Gastrocnemius medialis (tissue), 4 donors: ENCODE measurements around the gene OSTC. TPM values are rescaled to one million over a fixed set of nuclear protein-coding genes. Genes with fewer than 3 reads are reported as not detected.

ENCODE experiments used
- ATAC-seq, 2 donors: fragments of 150-250 bp; one replicate each; pipeline ENCODE4 v1.9.1; 2016
- DNase-seq, 2 donors: peaks; one replicate each; pipeline ENCODE4 v3.0.0-alpha.2; 2019
- H3K27ac ChIP-seq, 4 donors: fragments of 200-600 bp; sonication (generic); 1 replicate in 1 of 4; 2 replicates in 3 of 4; pipeline ENCODE4 v1.5.1; 2016 to 2018; ENCODE audit warnings: mild to moderate bottlenecking in 2 of 4, moderate library complexity in 1 of 4
- H3K27me3 ChIP-seq, 3 donors: fragments of 200-600 bp; sonication (generic) in 2 of 3; 1 replicate in 1 of 3; 2 replicates in 2 of 3; pipeline versions ENCODE4 v1.5.1 to v1.6.0; 2016 to 2019; ENCODE audit warnings: mild to moderate bottlenecking in 1 of 3, moderate library complexity in 1 of 3
- H3K36me3 ChIP-seq, 2 donors: fragments of 200-600 bp; sonication (generic) in 1 of 2; one replicate each; pipeline ENCODE4 v1.5.1; 2017 to 2018
- H3K4me1 ChIP-seq, 2 donors: fragments of 200-600 bp; sonication (generic) in 1 of 2; one replicate each; pipeline ENCODE4 v1.5.1; 2016 to 2017; ENCODE audit warnings: mild to moderate bottlenecking in 2 of 2
- H3K4me3 ChIP-seq, 4 donors: fragments of 200-600 bp; sonication (generic) in 3 of 4; 1 replicate in 1 of 4; 2 replicates in 3 of 4; pipeline ENCODE4 v1.5.1; 2016 to 2019; ENCODE audit warnings: mild to moderate bottlenecking in 2 of 4
- H3K9me3 ChIP-seq, 3 donors: fragments of 200-600 bp; sonication (generic) in 2 of 3; 1 replicate in 1 of 3; 2 replicates in 2 of 3; pipeline ENCODE4 v1.5.1; 2016 to 2019
- CTCF ChIP-seq, 5 experiments: fragments of 450-650 bp in 3 of 5; fragments of 200-600 bp in 2 of 5; sonication (generic) in 2 of 5; IDR thresholded peaks in 4 of 5; conservative IDR thresholded peaks in 1 of 5; 1 replicate in 4 of 5; 2 replicates in 1 of 5; pipeline ENCODE4 v1.5.1; 2016 to 2019; ENCODE audit warnings: antibody characterized with exemption in 5 of 5, mild to moderate bottlenecking in 3 of 5, moderate library complexity in 3 of 5
- POLR2A ChIP-seq, 2 donors: fragments of 450-650 bp; IDR thresholded peaks; one replicate each; pipeline ENCODE4 v1.6.1; 2017; ENCODE audit warnings: antibody characterized with exemption in 2 of 2, mild to moderate bottlenecking in 2 of 2, moderate library complexity in 2 of 2
- in situ Hi-C, 4 donors: fragments of 200-750 bp; cut with MboI; loops; one replicate each; pipeline versions ENCODE4 v1.15.0 to v1.8.0; 2017; ENCODE audit warnings: low sequenced_read_pairs in 4 of 4
- intact Hi-C: fragments of 100-400 bp; cut with DNase I; formaldehyde crosslinking; loops from one replicate; pipeline ENCODE4 v1.15.1; 2023; ENCODE audit warnings: low total_unique reads
- total RNA-seq, 4 donors: library from RNA; depleted of rRNA; stranded (reverse); fragments of >200 nt; gene quantifications; one replicate each; pipeline versions ENCODE4 v1.1.0 to v1.2.3, GENCODE V29; 2016

The OSTC gene
- total RNA-seq, 4 donors from 2014 or later: 15.5 to 25.0 (median 23.2) TPM

GRCh38 chr4:108693819-108694218 is 43.4 kb downstream of the OSTC start:
- H3K27ac ChIP-seq: no peak overlapping the region
- H3K27me3 ChIP-seq: no peaks in the 10 kb centered on the region
- ATAC-seq: no peak
- intact Hi-C loops: no loop called here
- no peaks in the 10 kb centered on the region for H3K9me3 ChIP-seq
- TF ChIP-seq POLR2A (IDR thresholded peaks at IDR 0.05) (no peak), CTCF (IDR thresholded peaks at IDR 0.05 in 4 of 5, conservative IDR thresholded peaks at IDR 0.05 in 1 of 5) (no peak)
- H3K36me3 ChIP-seq: no peaks in the 10 kb centered on the region
- H3K4me1 ChIP-seq: no peaks in the 10 kb centered on the region
- in situ Hi-C loops: loop anchor here in 1 of 4 donors (25.0 kb wide), 1 partner anchor 718 kb away; no protein-coding TSS in a partner anchor
- no peak overlapping the region for H3K4me3 ChIP-seq
- DNase-seq: no peak

GRCh38 chr4:108694423-108694822 is 44.0 kb downstream of the OSTC start:
- no peaks in the 10 kb centered on the region for H3K4me1 ChIP-seq
- in situ Hi-C loops (loop anchor here in 1 of 4 donors (25.0 kb wide), 1 partner anchor 718 kb away; no protein-coding TSS in a partner anchor), intact Hi-C loops (no loop called here)
- H3K9me3 ChIP-seq: no peaks in the 10 kb centered on the region
- TF ChIP-seq POLR2A (IDR thresholded peaks at IDR 0.05) (no peak), CTCF (IDR thresholded peaks at IDR 0.05 in 4 of 5, conservative IDR thresholded peaks at IDR 0.05 in 1 of 5) (no peak)
- DNase-seq: no peak
- H3K27ac ChIP-seq: no peak overlapping the region
- ATAC-seq: no peak
- H3K36me3 ChIP-seq: no peaks in the 10 kb centered on the region
- no peak overlapping the region for H3K4me3 ChIP-seq
- H3K27me3 ChIP-seq: no peaks in the 10 kb centered on the region

GRCh38 chr4:108695062-108695461 is 44.7 kb downstream of the OSTC start:
- ATAC-seq (no peak), DNase-seq (no peak)
- Histone ChIP-seq H3K27ac (no peak overlapping the region), H3K36me3 (no peaks in the 10 kb centered on the region), H3K27me3 (no peaks in the 10 kb centered on the region), H3K9me3 (no peaks in the 10 kb centered on the region), H3K4me3 (no peak overlapping the region), H3K4me1 (no peaks in the 10 kb centered on the region)
- TF ChIP-seq CTCF (IDR thresholded peaks at IDR 0.05 in 4 of 5, conservative IDR thresholded peaks at IDR 0.05 in 1 of 5) (no peak), POLR2A (IDR thresholded peaks at IDR 0.05) (no peak)
- intact Hi-C loops (no loop called here), in situ Hi-C loops (loop anchor here in 1 of 4 donors (25.0 kb wide), 1 partner anchor 717 kb away; no protein-coding TSS in a partner anchor)

- intact Hi-C loops: no loop called here
- no peak for ATAC-seq
Observed at GRCh38 chr4:108696160-108696559, 45.8 kb downstream of the OSTC start.

More at GRCh38 chr4:108696160-108696559, 45.8 kb downstream of the OSTC start:
- Histone ChIP-seq H3K27ac (no peak overlapping the region), H3K4me1 (no peaks in the 10 kb centered on the region), H3K4me3 (no peak overlapping the region), H3K36me3 (no peaks in the 10 kb centered on the region), H3K27me3 (no peaks in the 10 kb centered on the region), H3K9me3 (no peaks in the 10 kb centered on the region)
- in situ Hi-C loops: loop anchor here in 1 of 4 donors (25.0 kb wide), 1 partner anchor 716 kb away; no protein-coding TSS in a partner anchor
- TF ChIP-seq POLR2A (IDR thresholded peaks at IDR 0.05) (no peak), CTCF (IDR thresholded peaks at IDR 0.05 in 4 of 5, conservative IDR thresholded peaks at IDR 0.05 in 1 of 5) (no peak)
- no peak for DNase-seq
